H1 (cell line): ENCODE results near the gene PPP2R5B. TPM values are rescaled to one million over a fixed set of nuclear protein-coding genes. Genes with fewer than 3 reads are reported as not detected.

Experiments used
- CTCF ChIA-PET: fragments of 300-600 bp; sonication (Branson Sonifier 250); formaldehyde crosslinking; loops from one replicate; lab custom pipeline; 2021; ENCODE audit not compliant: partially characterized antibody; lab: Charles Lee
- POLR2A ChIA-PET: fragments of 300-600 bp; sonication (Branson Sonifier 250); formaldehyde crosslinking; loops from one replicate; lab custom pipeline; 2021; ENCODE audit warnings: inconsistent platforms; ENCODE audit not compliant: partially characterized antibody; lab: Charles Lee
- DNase-seq, 2 experiments: peaks; one replicate each; pipeline versions ENCODE4 v3.0.0 to v3.0.0-alpha.2; 2010 to 2022; ENCODE audit warnings: low spot score in 2 of 2, low read depth in 1 of 2, mixed read lengths in 1 of 2
- FAIRE-seq: peaks from 2 replicates; lab custom pipeline; 2011; peaks lifted over from hg19 to GRCh38; lab: Jason Lieb, UNC
- H2AFZ ChIP-seq: 2 replicates; pipeline ENCODE4 v1.8.1; 2012; ENCODE audit warnings: low read length, inconsistent platforms
- H2AK5ac ChIP-seq: 2 replicates; pipeline ENCODE4 v1.6.1; 2013; ENCODE audit warnings: low read depth, low read length
- H2BK120ac ChIP-seq: replicated peaks from 2 replicates; pipeline ENCODE3; 2013; ENCODE audit warnings: low read depth, low read length, inconsistent platforms
- H2BK12ac ChIP-seq: 2 replicates; pipeline ENCODE4 v1.6.1; 2013; ENCODE audit warnings: low read depth, low read length
- H2BK15ac ChIP-seq: 2 replicates; pipeline ENCODE4 v1.6.1; 2013; ENCODE audit warnings: low read length
- H2BK20ac ChIP-seq: 2 replicates; pipeline ENCODE4 v1.6.1; 2013; ENCODE audit warnings: low read length
- H2BK5ac ChIP-seq: 2 replicates; pipeline ENCODE4 v1.6.1; 2013; ENCODE audit warnings: low read depth, low read length
- H3K14ac ChIP-seq: 2 replicates; pipeline ENCODE4 v1.6.1; 2013; ENCODE audit warnings: inconsistent platforms; ENCODE audit not compliant: insufficient read length
- H3K18ac ChIP-seq: 2 replicates; pipeline ENCODE4 v1.6.1; 2013; ENCODE audit warnings: low read length; ENCODE audit errors: extremely low read depth
- H3K23ac ChIP-seq: 2 replicates; pipeline ENCODE4 v1.6.1; 2013; ENCODE audit warnings: inconsistent platforms; ENCODE audit not compliant: insufficient read length
- H3K23me2 ChIP-seq: 2 replicates; pipeline ENCODE4 v1.6.1; 2013; ENCODE audit warnings: low read depth, low read length
- H3K27ac ChIP-seq: 2 replicates; pipeline ENCODE4 v1.6.1; 2011; ENCODE audit warnings: low read depth, low read length, inconsistent platforms
- H3K27me3 ChIP-seq, 4 experiments: replicated peaks in 1 of 4; 1 replicate in 1 of 4; 2 replicates in 3 of 4; pipeline versions ENCODE4 v1.6.1 to v1.8.1; 2011 to 2013; ENCODE audit warnings: low read length in 3 of 4, mild to moderate bottlenecking in 3 of 4, inconsistent platforms in 2 of 4, mixed read lengths in 2 of 4, moderate library complexity in 1 of 4; ENCODE audit not compliant: control insufficient read depth in 3 of 4, insufficient read depth in 3 of 4; ENCODE audit errors: extremely low read depth in 1 of 4
- H3K36me3 ChIP-seq, 4 experiments: 2 replicates each; pipeline versions ENCODE4 v1.6.1 to v1.8.1; 2011 to 2013; ENCODE audit warnings: mild to moderate bottlenecking in 4 of 4, low read length in 3 of 4, moderate library complexity in 2 of 4, control low read depth in 1 of 4, inconsistent platforms in 1 of 4; ENCODE audit not compliant: insufficient read depth in 4 of 4, control insufficient read depth in 2 of 4
- H3K4ac ChIP-seq: replicated peaks from 2 replicates; pipeline ENCODE3; 2013; ENCODE audit warnings: low read length, low read depth, mixed read lengths, inconsistent platforms; ENCODE audit not compliant: insufficient read length
- H3K4me1 ChIP-seq, 4 experiments: replicated peaks in 1 of 4; 1 replicate in 1 of 4; 2 replicates in 3 of 4; pipeline versions ENCODE4 v1.6.1 to v1.8.1; 2011 to 2013; ENCODE audit warnings: low read length in 3 of 4, inconsistent platforms in 2 of 4, mixed read lengths in 1 of 4; ENCODE audit not compliant: insufficient read depth in 4 of 4, control insufficient read depth in 3 of 4
- H3K4me2 ChIP-seq, 2 experiments: 2 replicates each; pipeline versions ENCODE4 v1.6.1 to v1.8.1; 2011 to 2013; ENCODE audit warnings: low read depth in 2 of 2, low read length in 2 of 2, control low read depth in 1 of 2, inconsistent platforms in 1 of 2, mild to moderate bottlenecking in 1 of 2; ENCODE audit not compliant: insufficient read depth in 1 of 2
- H3K4me3 ChIP-seq, 4 experiments: fragments of 200-600, 300-600 bp in 1 of 4; sonication (generic), shearing (Covaris generic), sonication (Bioruptor Twin) in 1 of 4; 2 replicates each; pipeline versions ENCODE4 v1.5.1 to v1.8.1; 2011 to 2016; ENCODE audit warnings: low read length in 4 of 4, low read depth in 3 of 4, control low read depth in 2 of 4, inconsistent platforms in 2 of 4, mild to moderate bottlenecking in 2 of 4, mixed read lengths in 1 of 4, moderate library complexity in 1 of 4; ENCODE audit not compliant: insufficient read depth in 2 of 4; ENCODE audit errors: extremely low read depth in 1 of 4
- H3K56ac ChIP-seq: replicated peaks from 2 replicates; pipeline ENCODE3; 2013; ENCODE audit warnings: low read depth, mild to moderate bottlenecking, mixed read lengths, low read length, inconsistent platforms; ENCODE audit not compliant: insufficient read length
- H3K79me1 ChIP-seq: 2 replicates; pipeline ENCODE4 v1.6.1; 2013; ENCODE audit warnings: low read depth, low read length, control low read depth
- H3K79me2 ChIP-seq, 2 experiments: 2 replicates each; pipeline versions ENCODE4 v1.6.1 to v1.8.1; 2012 to 2013; ENCODE audit warnings: low read length in 2 of 2, mild to moderate bottlenecking in 2 of 2, inconsistent platforms in 1 of 2; ENCODE audit not compliant: insufficient read depth in 2 of 2, control insufficient read depth in 1 of 2
- H3K9ac ChIP-seq, 4 experiments: replicated peaks in 1 of 4; 1 replicate in 1 of 4; 2 replicates in 3 of 4; pipeline versions ENCODE4 v1.6.1 to v1.8.1; 2011 to 2013; ENCODE audit warnings: low read depth in 3 of 4, low read length in 3 of 4, control low read depth in 2 of 4, mild to moderate bottlenecking in 2 of 4, moderate library complexity in 2 of 4, inconsistent platforms in 1 of 4; ENCODE audit errors: extremely low read depth in 1 of 4
- H3K9me3 ChIP-seq, 2 experiments: 2 replicates each; pipeline versions ENCODE4 v1.6.1 to v1.8.1; 2012 to 2013; ENCODE audit warnings: mild to moderate bottlenecking in 2 of 2, moderate library complexity in 2 of 2, control low read depth in 1 of 2, inconsistent platforms in 1 of 2, low read depth in 1 of 2, low read length in 1 of 2, mixed read lengths in 1 of 2; ENCODE audit not compliant: insufficient read depth in 2 of 2
- H4K20me1 ChIP-seq, 2 experiments: replicated peaks in 1 of 2; 2 replicates each; pipeline versions ENCODE3 to v1.8.1; 2011 to 2013; ENCODE audit warnings: inconsistent platforms in 2 of 2, low read length in 2 of 2, mild to moderate bottlenecking in 1 of 2; ENCODE audit not compliant: insufficient read depth in 2 of 2, control insufficient read depth in 1 of 2
- H4K5ac ChIP-seq: 2 replicates; pipeline ENCODE4 v1.6.1; 2013; ENCODE audit warnings: low read length, low read depth, mixed read lengths, inconsistent platforms; ENCODE audit not compliant: insufficient read length
- H4K8ac ChIP-seq: 2 replicates; pipeline ENCODE4 v1.8.0; 2013; ENCODE audit warnings: mild to moderate bottlenecking, moderate library complexity, low read length, inconsistent platforms; ENCODE audit not compliant: insufficient read depth; ENCODE audit errors: extremely low read depth
- H4K91ac ChIP-seq: replicated peaks from 2 replicates; pipeline ENCODE3; 2013; ENCODE audit warnings: low read length, mixed read lengths, inconsistent platforms; ENCODE audit not compliant: insufficient read length
- ASH2L ChIP-seq: fragments of 200-600, 300-600 bp; sonication (generic); IDR thresholded peaks from one replicate; pipeline ENCODE4 v1.7.1; 2017; ENCODE audit warnings: low read length
- BRCA1 ChIP-seq: IDR thresholded peaks from 2 replicates; pipeline ENCODE4 v1.6.1; 2012; ENCODE audit warnings: low read depth, low read length, improper control_type of control experiment
- CBX5 ChIP-seq: fragments of 300-800, 300-1000 bp; sonication (generic); IDR thresholded peaks from 2 replicates; pipeline ENCODE4 v1.7.1; 2016; ENCODE audit warnings: antibody characterized with exemption, low read length, low read depth
- CEBPB ChIP-seq: IDR thresholded peaks from 2 replicates; pipeline ENCODE4 v1.6.1; 2012; ENCODE audit warnings: low read depth, low read length
- EGR1 ChIP-seq: IDR thresholded peaks from 2 replicates; pipeline ENCODE4 v1.6.1; 2011; ENCODE audit warnings: low read depth, low read length, borderline replicate concordance
- POLR2AphosphoS5 ChIP-seq: IDR thresholded peaks from 2 replicates; pipeline ENCODE4 v1.6.1; 2011; ENCODE audit warnings: low read depth, low read length
- SIN3A ChIP-seq, 2 experiments: IDR thresholded peaks in 1 of 2; conservative IDR thresholded peaks in 1 of 2; 2 replicates each; pipeline ENCODE4 v1.6.1; 2011 to 2012; ENCODE audit warnings: low read length in 2 of 2, improper control_type of control experiment in 1 of 2, low read depth in 1 of 2, mild to moderate bottlenecking in 1 of 2
- SP4 ChIP-seq: IDR thresholded peaks from 2 replicates; pipeline ENCODE4 v1.6.1; 2012; ENCODE audit warnings: low read length, inconsistent platforms
- ZNF274 ChIP-seq: IDR thresholded peaks from 2 replicates; pipeline ENCODE4 v1.7.0; 2012; ENCODE audit warnings: low read length, borderline replicate concordance; ENCODE audit errors: extremely low read depth
- WGBS, 2 experiments: shearing (Covaris generic) in 1 of 2; methylation state at CpG; one replicate each; pipeline versions ENCODE4 v1.1.6 to v1.1.7; 2013 to 2015; ENCODE audit warnings: low lambda C conversion rate in 2 of 2, mixed read lengths in 2 of 2, inconsistent platforms in 1 of 2, low coverage in 1 of 2, missing lambda C conversion rate in 1 of 2; ENCODE audit not compliant: insufficient replicate concordance in 2 of 2, insufficient coverage in 1 of 2, insufficient read length in 1 of 2; ENCODE audit errors: extremely low coverage in 1 of 2, missing lambda C conversion rate in 1 of 2; 5-methylcytosine and 5-hydroxymethylcytosine counted together
- polyA plus RNA-seq, 7 experiments: library from polyadenylated mRNA; depleted of rRNA in 3 of 7; stranded (reverse) in 5 of 7; unstranded in 2 of 7; fragments of >200 nt in 5 of 7; fragments of 200-250 nt in 2 of 7; gene quantifications; 1 replicate in 5 of 7; 2 replicates in 1 of 7; 4 replicates in 1 of 7; pipeline versions ENCODE4 v1.2.1 to v1.2.3, GENCODE V29; 2011 to 2013; ENCODE audit warnings: missing spikeins in 2 of 7, mixed read lengths in 2 of 7
- total RNA-seq: library from RNA; stranded (reverse); fragmentation: NEBNext Ultra II Directional; extraction: Animal tissue kit (Norgen Biotek cat#: 25700); gene quantifications from 2 replicates; pipeline ENCODE4 v1.2.1, GENCODE V29; 2021
- TF ChIP-seq, protein P1 (sequence below), 3 experiments: IDR thresholded peaks; 1 replicate in 2 of 3; 2 replicates in 1 of 3; pipeline versions ENCODE4 v1.5.1 to v1.6.1; 2011; ENCODE audit warnings: low read length in 3 of 3, mild to moderate bottlenecking in 3 of 3, inconsistent platforms in 2 of 3, low read depth in 1 of 3, moderate library complexity in 1 of 3; ENCODE audit not compliant: insufficient read depth in 1 of 3; ENCODE audit errors: control extremely low read depth in 1 of 3

The PPP2R5B gene
- total and polyA plus RNA-seq, 2 of the 8 experiments (the other 6 are each of a cell fraction or from before 2014, with no cell fraction given), result 4.9 to 5.1 TPM

DNA sequence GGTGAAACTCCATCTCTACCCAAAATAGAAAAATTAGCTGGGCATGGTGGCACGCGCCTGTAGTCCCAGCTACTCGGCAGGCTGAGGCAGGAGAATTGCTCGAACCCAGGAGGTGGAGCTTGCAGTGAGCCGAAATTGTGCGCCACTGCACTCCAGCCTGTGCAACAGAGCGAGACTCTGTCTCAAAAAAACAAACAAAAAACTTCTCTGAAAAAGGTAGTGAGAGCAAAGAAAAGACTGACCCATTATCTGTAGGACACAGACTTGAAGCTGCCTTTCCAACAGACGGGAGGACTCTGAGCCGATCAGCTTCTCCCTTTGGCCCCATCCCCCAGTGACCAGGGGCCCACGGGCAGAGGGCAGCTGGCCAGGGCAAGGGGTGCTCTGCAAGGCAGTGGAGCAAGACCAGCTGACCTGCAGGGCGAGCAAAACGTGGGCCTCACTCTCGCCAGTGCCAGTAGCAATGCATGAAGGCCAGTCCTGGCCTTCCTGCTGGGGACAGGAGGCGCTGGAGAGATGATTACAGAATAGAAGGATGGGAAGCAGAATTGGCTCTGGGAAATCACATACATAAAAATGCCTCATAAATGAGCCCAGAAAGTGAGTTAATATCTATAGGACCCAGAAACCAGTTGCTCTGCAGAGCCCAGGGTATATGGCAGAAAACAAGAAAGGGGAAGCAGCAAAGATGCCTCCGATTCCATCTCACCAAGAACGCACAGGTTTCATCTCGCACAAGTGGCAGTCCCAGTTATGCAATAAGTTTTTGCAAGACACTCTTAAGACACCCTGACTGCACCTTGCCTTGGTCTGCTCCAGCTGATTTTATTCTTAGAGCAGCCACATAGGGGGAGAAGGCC, 48.9 kb upstream of the PPP2R5B start:
- no peak overlapping the region for H2BK5ac ChIP-seq
- H3K4me1 ChIP-seq, result peaks cover 0 to 23% (median 11%) of the 10 kb centered on the region in 4 experiments; a peak in 6 of 7 replicates
- no peak overlapping the region for H3K9ac ChIP-seq
- H3K14ac ChIP-seq, result no peak overlapping the region
- no peaks in the 10 kb centered on the region; a peak in 1 of 8 replicates for H3K36me3 ChIP-seq
- H3K4me3 ChIP-seq, result no peak overlapping the region
- H3K4me2 ChIP-seq, result no peak overlapping the region
- WGBS, 2 experiments, result 93% methylated on average over 17 of the region's 17 CpGs; no CpG with 5 or more reads in 1 of the 2 experiments
- H2BK15ac ChIP-seq, result no peak overlapping the region
- H4K20me1 ChIP-seq, result no peaks in the 10 kb centered on the region
- H2AK5ac ChIP-seq, result no peak overlapping the region
- no peak overlapping the region for H2BK120ac ChIP-seq
- FAIRE-seq (no peak), DNase-seq (no peak)
- peaks cover 0 to 6% (median 2%) of the 10 kb centered on the region in 4 experiments; a peak in 3 of 7 replicates for H3K27me3 ChIP-seq
- H2AFZ ChIP-seq, result no peak overlapping the region
- no peak overlapping the region for H3K27ac ChIP-seq
- no peak overlapping the region for H4K5ac ChIP-seq
- H3K18ac ChIP-seq, result no peak overlapping the region
- no peaks in the 10 kb centered on the region for H3K79me2 ChIP-seq
- no peaks in the 10 kb centered on the region for H3K79me1 ChIP-seq
- H3K9me3 ChIP-seq, result no peaks in the 10 kb centered on the region
- H3K56ac ChIP-seq, result no peak overlapping the region
- no peak overlapping the region for H4K8ac ChIP-seq
- TF ChIP-seq EGR1 (no peak), BRCA1 (no peak), CEBPB (no peak), CBX5 (no peak), ASH2L (no peak), POLR2AphosphoS5 (no peak), ZNF274 (no peak), SP4 (no peak), SIN3A (conservative IDR thresholded peaks at IDR 0.05 in 1 of 2, IDR thresholded peaks at IDR 0.05 in 1 of 2; ENCODE audit: low read depth in 1 of 2, low read length in 2 of 2) (no peak)
- TF ChIP-seq, protein P1, sequence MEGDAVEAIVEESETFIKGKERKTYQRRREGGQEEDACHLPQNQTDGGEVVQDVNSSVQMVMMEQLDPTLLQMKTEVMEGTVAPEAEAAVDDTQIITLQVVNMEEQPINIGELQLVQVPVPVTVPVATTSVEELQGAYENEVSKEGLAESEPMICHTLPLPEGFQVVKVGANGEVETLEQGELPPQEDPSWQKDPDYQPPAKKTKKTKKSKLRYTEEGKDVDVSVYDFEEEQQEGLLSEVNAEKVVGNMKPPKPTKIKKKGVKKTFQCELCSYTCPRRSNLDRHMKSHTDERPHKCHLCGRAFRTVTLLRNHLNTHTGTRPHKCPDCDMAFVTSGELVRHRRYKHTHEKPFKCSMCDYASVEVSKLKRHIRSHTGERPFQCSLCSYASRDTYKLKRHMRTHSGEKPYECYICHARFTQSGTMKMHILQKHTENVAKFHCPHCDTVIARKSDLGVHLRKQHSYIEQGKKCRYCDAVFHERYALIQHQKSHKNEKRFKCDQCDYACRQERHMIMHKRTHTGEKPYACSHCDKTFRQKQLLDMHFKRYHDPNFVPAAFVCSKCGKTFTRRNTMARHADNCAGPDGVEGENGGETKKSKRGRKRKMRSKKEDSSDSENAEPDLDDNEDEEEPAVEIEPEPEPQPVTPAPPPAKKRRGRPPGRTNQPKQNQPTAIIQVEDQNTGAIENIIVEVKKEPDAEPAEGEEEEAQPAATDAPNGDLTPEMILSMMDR (IDR thresholded peaks at IDR 0.05; ENCODE audit: control extremely low read depth in 1 of 3, insufficient read depth in 1 of 3, low read depth in 1 of 3, low read length in 3 of 3), result no peak
- no peak overlapping the region for H4K91ac ChIP-seq
- CTCF ChIA-PET, result interaction anchor here (0.7 to 32.2 kb wide), 10 partner anchors 13 to 122 kb away, joined by 3 to 1058 read pairs (median 3); partner anchors contain the start of genes BATF2 and CDC42BPG
- POLR2A ChIA-PET, result interaction anchor here (0.5 to 24.6 kb wide), 5 partner anchors 12 to 629 kb away, joined by 3 to 408 read pairs (median 3); no protein-coding TSS in a partner anchor
- no peak overlapping the region for H3K23ac ChIP-seq
- H2BK12ac ChIP-seq, result no peak overlapping the region
- no peak overlapping the region for H2BK20ac ChIP-seq
- peaks cover 16% of the 10 kb centered on the region for H3K23me2 ChIP-seq
- no peak overlapping the region for H3K4ac ChIP-seq
